Upper lobe of left lung (tissue), 4 donors: ENCODE measurements around the gene ESYT2.

ENCODE experiments used
- POLR2AphosphoS5 ChIP-seq, 2 donors: sonication (generic); formaldehyde crosslinking; IDR thresholded peaks; one replicate each; pipeline ENCODE4 v1.5.1; 2017; ENCODE audit warnings: antibody characterized with exemption in 2 of 2
- TF ChIP-seq, protein P1 (sequence below), 6 experiments: fragments of 450-650 bp in 4 of 6; fragments of 200-600 bp in 2 of 6; sonication (generic) in 2 of 6; IDR thresholded peaks; one replicate each; pipeline ENCODE4 v1.5.1; 2016 to 2019; ENCODE audit warnings: antibody characterized with exemption in 6 of 6

DNA sequence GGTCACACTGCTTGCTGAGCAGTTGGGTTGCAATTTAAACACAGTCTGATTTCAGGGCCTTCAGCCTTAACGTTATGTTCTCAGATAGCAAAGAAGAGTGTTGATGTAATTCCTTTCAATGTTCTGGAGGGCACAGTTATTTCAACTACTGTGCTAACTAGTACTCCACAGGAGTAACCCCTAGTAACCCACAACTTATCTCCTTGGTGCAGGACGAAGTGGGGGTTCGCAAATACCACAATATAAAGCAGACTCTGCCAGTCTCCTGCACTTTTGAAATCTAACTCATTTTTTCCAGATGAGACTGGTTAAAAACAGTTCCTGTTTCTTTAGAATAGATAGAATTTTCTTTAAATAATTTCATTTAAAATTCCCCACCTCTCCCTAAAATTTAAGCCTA, 77.6 kb downstream of the ESYT2 start:
- TF ChIP-seq, protein P1, sequence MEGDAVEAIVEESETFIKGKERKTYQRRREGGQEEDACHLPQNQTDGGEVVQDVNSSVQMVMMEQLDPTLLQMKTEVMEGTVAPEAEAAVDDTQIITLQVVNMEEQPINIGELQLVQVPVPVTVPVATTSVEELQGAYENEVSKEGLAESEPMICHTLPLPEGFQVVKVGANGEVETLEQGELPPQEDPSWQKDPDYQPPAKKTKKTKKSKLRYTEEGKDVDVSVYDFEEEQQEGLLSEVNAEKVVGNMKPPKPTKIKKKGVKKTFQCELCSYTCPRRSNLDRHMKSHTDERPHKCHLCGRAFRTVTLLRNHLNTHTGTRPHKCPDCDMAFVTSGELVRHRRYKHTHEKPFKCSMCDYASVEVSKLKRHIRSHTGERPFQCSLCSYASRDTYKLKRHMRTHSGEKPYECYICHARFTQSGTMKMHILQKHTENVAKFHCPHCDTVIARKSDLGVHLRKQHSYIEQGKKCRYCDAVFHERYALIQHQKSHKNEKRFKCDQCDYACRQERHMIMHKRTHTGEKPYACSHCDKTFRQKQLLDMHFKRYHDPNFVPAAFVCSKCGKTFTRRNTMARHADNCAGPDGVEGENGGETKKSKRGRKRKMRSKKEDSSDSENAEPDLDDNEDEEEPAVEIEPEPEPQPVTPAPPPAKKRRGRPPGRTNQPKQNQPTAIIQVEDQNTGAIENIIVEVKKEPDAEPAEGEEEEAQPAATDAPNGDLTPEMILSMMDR (IDR thresholded peaks at IDR 0.05) = no peak
- no peak for TF ChIP-seq POLR2AphosphoS5 (IDR thresholded peaks at IDR 0.05)
